ENCODE measurements around the gene JTB.

The JTB gene

GRCh38 chr1:153940756-153941155 lies 36.7 kb downstream of the JTB start:
- no peak overlapping the region for H2BK5ac ChIP-seq (ENCODE audit: low read length)
- H3K14ac ChIP-seq (ENCODE audit: low read length): peak overlapping the region; percentile 49
- H3K4me3 ChIP-seq (ENCODE audit: low read length in 2 of 2): no peak overlapping the region
- no peak overlapping the region for H2BK120ac ChIP-seq (ENCODE audit: low read depth, low read length)
- peaks cover 5 to 10% of the 10 kb centered on the region in 2 donors for H3K4me1 ChIP-seq (ENCODE audit: control insufficient read depth in 2 of 2, insufficient read depth in 1 of 2, low read depth in 1 of 2, low read length in 2 of 2)
- H2AK5ac ChIP-seq (ENCODE audit: low read depth, low read length): no peak overlapping the region
- no peak overlapping the region for H2BK12ac ChIP-seq (ENCODE audit: low read length)
- no peaks in the 10 kb centered on the region for H3K9me3 ChIP-seq (replicated peaks in 1 of 2; ENCODE audit: control insufficient read depth in 2 of 2, insufficient read depth in 1 of 2, low read depth in 1 of 2, low read length in 2 of 2)
- H3K27ac ChIP-seq (replicated peaks; ENCODE audit: low read length): no peak overlapping the region
- H3K4ac ChIP-seq (ENCODE audit: low read length): peak overlapping the region; percentile 17
- peak overlapping the region; percentile 50 for H3K23ac ChIP-seq (ENCODE audit: low read depth, low read length, poor library complexity)
- DNase-seq (ENCODE audit: low spot score): no peak
- H4K8ac ChIP-seq (ENCODE audit: low read depth, low read length): no peak overlapping the region
- peaks cover 0 to 3% (median 0%) of the 10 kb centered on the region in 3 experiments for H3K27me3 ChIP-seq (ENCODE audit: control insufficient read depth in 3 of 3, insufficient read depth in 3 of 3, low read depth in 1 of 3, low read length in 3 of 3)
- no peak overlapping the region for H3K18ac ChIP-seq (ENCODE audit: low read length)
- H2BK15ac ChIP-seq (ENCODE audit: low read length): no peak overlapping the region
- H3K9ac ChIP-seq (ENCODE audit: low read depth, low read length, poor library complexity): no peak overlapping the region
- WGBS, 2 donors (ENCODE audit: extremely low coverage in 2 of 2, insufficient read length in 2 of 2, insufficient replicate concordance in 1 of 2): no CpG with 5 or more reads among the region's 8 CpGs
- no peak overlapping the region for H4K91ac ChIP-seq (ENCODE audit: low read depth, low read length, poor library complexity)
- H3K79me1 ChIP-seq (ENCODE audit: low read depth, low read length): peaks cover 2% of the 10 kb centered on the region
- H3K36me3 ChIP-seq (replicated peaks in 1 of 2; ENCODE audit: control insufficient read depth in 2 of 2, insufficient read depth in 2 of 2, low read length in 2 of 2): peaks cover 9 to 88% of the 10 kb centered on the region in 2 donors
- H3K4me2 ChIP-seq (ENCODE audit: insufficient read depth, low read length, poor library complexity, severe bottlenecking): no peak overlapping the region
- H2AFZ ChIP-seq (ENCODE audit: low read length): no peak overlapping the region

DNA sequence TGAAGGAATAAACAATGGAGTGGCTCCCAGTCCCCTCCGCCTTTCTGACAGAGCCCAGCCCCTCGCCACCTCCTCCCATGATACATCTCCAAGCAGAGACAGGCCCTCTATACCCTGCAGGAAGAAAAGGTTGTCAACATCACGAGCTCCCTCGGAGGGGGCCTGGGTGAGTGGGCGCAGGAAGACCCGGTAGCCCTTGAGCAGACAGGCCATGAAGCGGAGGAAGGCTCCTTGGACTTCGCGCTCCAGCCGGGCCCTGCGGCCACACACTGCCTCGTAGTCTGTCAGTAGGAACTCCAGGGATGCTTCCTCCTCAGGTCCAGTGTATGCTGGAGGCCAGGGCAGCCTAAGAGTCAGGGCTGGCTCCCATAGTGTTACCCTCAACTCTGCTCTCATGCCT lies 38.0 kb downstream of the JTB start:
- peak overlapping the region; percentile 25 for H3K9ac ChIP-seq (ENCODE audit: low read depth, low read length, poor library complexity)
- H3K27me3 ChIP-seq (ENCODE audit: control insufficient read depth in 3 of 3, insufficient read depth in 3 of 3, low read depth in 1 of 3, low read length in 3 of 3): no peaks in the 10 kb centered on the region
- no peak overlapping the region for H4K8ac ChIP-seq (ENCODE audit: low read depth, low read length)
- no peak overlapping the region for H2AFZ ChIP-seq (ENCODE audit: low read length)
- peaks cover 11 to 91% of the 10 kb centered on the region in 2 donors for H3K36me3 ChIP-seq (replicated peaks in 1 of 2; ENCODE audit: control insufficient read depth in 2 of 2, insufficient read depth in 2 of 2, low read length in 2 of 2)
- H2BK120ac ChIP-seq (ENCODE audit: low read depth, low read length): no peak overlapping the region
- H3K4ac ChIP-seq (ENCODE audit: low read length): no peak overlapping the region
- no peak overlapping the region for H4K91ac ChIP-seq (ENCODE audit: low read depth, low read length, poor library complexity)
- no peak overlapping the region for H3K23ac ChIP-seq (ENCODE audit: low read depth, low read length, poor library complexity)
- no CpG with 5 or more reads among the region's 12 CpGs for WGBS, 2 donors (ENCODE audit: extremely low coverage in 2 of 2, insufficient read length in 2 of 2, insufficient replicate concordance in 1 of 2)
- no peak overlapping the region for H3K4me2 ChIP-seq (ENCODE audit: insufficient read depth, low read length, poor library complexity, severe bottlenecking)
- H3K9me3 ChIP-seq (replicated peaks in 1 of 2; ENCODE audit: control insufficient read depth in 2 of 2, insufficient read depth in 1 of 2, low read depth in 1 of 2, low read length in 2 of 2): no peaks in the 10 kb centered on the region
- H2BK12ac ChIP-seq (ENCODE audit: low read length): no peak overlapping the region
- H2BK15ac ChIP-seq (ENCODE audit: low read length): no peak overlapping the region
- no peak overlapping the region for H3K18ac ChIP-seq (ENCODE audit: low read length)
- no peak overlapping the region for H2AK5ac ChIP-seq (ENCODE audit: low read depth, low read length)
- no peak overlapping the region for H3K27ac ChIP-seq (replicated peaks; ENCODE audit: low read length)
- no peak for DNase-seq (ENCODE audit: low spot score)
- H3K14ac ChIP-seq (ENCODE audit: low read length): no peak overlapping the region
- no peak overlapping the region for H3K4me3 ChIP-seq (ENCODE audit: low read length in 2 of 2)
- H2BK5ac ChIP-seq (ENCODE audit: low read length): no peak overlapping the region
- H3K79me1 ChIP-seq (ENCODE audit: low read depth, low read length): peaks cover 2% of the 10 kb centered on the region
- H3K4me1 ChIP-seq (ENCODE audit: control insufficient read depth in 2 of 2, insufficient read depth in 1 of 2, low read depth in 1 of 2, low read length in 2 of 2): no peaks in the 10 kb centered on the region

GRCh38 chr1:153938996-153939395 lies 38.5 kb downstream of the JTB start:
- DNase-seq (ENCODE audit: low spot score): no peak
- H2BK12ac ChIP-seq (ENCODE audit: low read length): no peak overlapping the region
- H2AFZ ChIP-seq (ENCODE audit: low read length): no peak overlapping the region
- H3K23ac ChIP-seq (ENCODE audit: low read depth, low read length, poor library complexity): no peak overlapping the region
- no peak overlapping the region for H3K14ac ChIP-seq (ENCODE audit: low read length)
- H4K8ac ChIP-seq (ENCODE audit: low read depth, low read length): no peak overlapping the region
- no peaks in the 10 kb centered on the region for H3K27me3 ChIP-seq (ENCODE audit: control insufficient read depth in 3 of 3, insufficient read depth in 3 of 3, low read depth in 1 of 3, low read length in 3 of 3)
- H4K91ac ChIP-seq (ENCODE audit: low read depth, low read length, poor library complexity): no peak overlapping the region
- no peak overlapping the region for H2AK5ac ChIP-seq (ENCODE audit: low read depth, low read length)
- peaks cover 2% of the 10 kb centered on the region for H3K79me1 ChIP-seq (ENCODE audit: low read depth, low read length)
- H3K4me2 ChIP-seq (ENCODE audit: insufficient read depth, low read length, poor library complexity, severe bottlenecking): no peak overlapping the region
- H3K9ac ChIP-seq (ENCODE audit: low read depth, low read length, poor library complexity): no peak overlapping the region
- H2BK120ac ChIP-seq (ENCODE audit: low read depth, low read length): no peak overlapping the region
- WGBS, 2 donors (ENCODE audit: extremely low coverage in 2 of 2, insufficient read length in 2 of 2, insufficient replicate concordance in 1 of 2): no CpG with 5 or more reads among the region's 3 CpGs
- H3K27ac ChIP-seq (replicated peaks; ENCODE audit: low read length): no peak overlapping the region
- no peak overlapping the region for H2BK15ac ChIP-seq (ENCODE audit: low read length)
- H2BK5ac ChIP-seq (ENCODE audit: low read length): no peak overlapping the region
- H3K36me3 ChIP-seq (replicated peaks in 1 of 2; ENCODE audit: control insufficient read depth in 2 of 2, insufficient read depth in 2 of 2, low read length in 2 of 2): peaks cover 11 to 91% of the 10 kb centered on the region in 2 donors
- H3K4me3 ChIP-seq (ENCODE audit: low read length in 2 of 2): no peak overlapping the region
- no peaks in the 10 kb centered on the region for H3K4me1 ChIP-seq (ENCODE audit: control insufficient read depth in 2 of 2, insufficient read depth in 1 of 2, low read depth in 1 of 2, low read length in 2 of 2)
- H3K4ac ChIP-seq (ENCODE audit: low read length): no peak overlapping the region
- no peaks in the 10 kb centered on the region for H3K9me3 ChIP-seq (replicated peaks in 1 of 2; ENCODE audit: control insufficient read depth in 2 of 2, insufficient read depth in 1 of 2, low read depth in 1 of 2, low read length in 2 of 2)
- no peak overlapping the region for H3K18ac ChIP-seq (ENCODE audit: low read length)

DNA sequence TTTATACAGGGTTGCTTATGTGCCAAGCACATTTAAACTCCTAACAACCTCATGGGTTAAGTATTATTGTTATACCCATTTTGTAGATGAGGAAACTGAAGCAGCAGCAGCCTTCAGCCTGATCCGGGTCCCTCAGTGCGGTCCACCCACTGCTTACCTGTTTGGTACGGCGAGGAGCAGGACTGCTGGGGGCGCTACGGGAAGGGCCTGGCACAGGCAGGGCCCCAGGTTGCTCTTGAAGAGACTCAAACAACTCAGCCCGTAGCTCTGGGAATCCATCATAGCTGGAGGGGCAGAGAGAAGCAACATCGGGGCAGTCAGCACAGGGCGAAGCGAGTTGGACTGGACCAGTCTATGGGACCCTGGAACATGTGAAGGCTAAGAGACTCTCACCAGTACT lies 40.1 kb downstream of the JTB start:
- no peak overlapping the region for H3K4me3 ChIP-seq (ENCODE audit: low read length in 2 of 2)
- H4K8ac ChIP-seq (ENCODE audit: low read depth, low read length): no peak overlapping the region
- no peaks in the 10 kb centered on the region for H3K9me3 ChIP-seq (replicated peaks in 1 of 2; ENCODE audit: control insufficient read depth in 2 of 2, insufficient read depth in 1 of 2, low read depth in 1 of 2, low read length in 2 of 2)
- no peak overlapping the region for H3K14ac ChIP-seq (ENCODE audit: low read length)
- no peak overlapping the region for H2AFZ ChIP-seq (ENCODE audit: low read length)
- no peak overlapping the region for H4K91ac ChIP-seq (ENCODE audit: low read depth, low read length, poor library complexity)
- H3K27ac ChIP-seq (replicated peaks; ENCODE audit: low read length): no peak overlapping the region
- no CpG with 5 or more reads among the region's 10 CpGs for WGBS, 2 donors (ENCODE audit: extremely low coverage in 2 of 2, insufficient read length in 2 of 2, insufficient replicate concordance in 1 of 2)
- H3K4me2 ChIP-seq (ENCODE audit: insufficient read depth, low read length, poor library complexity, severe bottlenecking): no peak overlapping the region
- no peak overlapping the region for H2BK15ac ChIP-seq (ENCODE audit: low read length)
- H3K23ac ChIP-seq (ENCODE audit: low read depth, low read length, poor library complexity): no peak overlapping the region
- no peak overlapping the region for H3K9ac ChIP-seq (ENCODE audit: low read depth, low read length, poor library complexity)
- no peaks in the 10 kb centered on the region for H3K27me3 ChIP-seq (ENCODE audit: control insufficient read depth in 3 of 3, insufficient read depth in 3 of 3, low read depth in 1 of 3, low read length in 3 of 3)
- peaks cover 11 to 92% of the 10 kb centered on the region in 2 donors for H3K36me3 ChIP-seq (replicated peaks in 1 of 2; ENCODE audit: control insufficient read depth in 2 of 2, insufficient read depth in 2 of 2, low read length in 2 of 2)
- no peak overlapping the region for H2AK5ac ChIP-seq (ENCODE audit: low read depth, low read length)
- H3K4me1 ChIP-seq (ENCODE audit: control insufficient read depth in 2 of 2, insufficient read depth in 1 of 2, low read depth in 1 of 2, low read length in 2 of 2): no peaks in the 10 kb centered on the region
- peaks cover 2% of the 10 kb centered on the region for H3K79me1 ChIP-seq (ENCODE audit: low read depth, low read length)
- H3K4ac ChIP-seq (ENCODE audit: low read length): no peak overlapping the region
- DNase-seq (ENCODE audit: low spot score): no peak
- H2BK12ac ChIP-seq (ENCODE audit: low read length): no peak overlapping the region
- H3K18ac ChIP-seq (ENCODE audit: low read length): no peak overlapping the region
- no peak overlapping the region for H2BK120ac ChIP-seq (ENCODE audit: low read depth, low read length)
- no peak overlapping the region for H2BK5ac ChIP-seq (ENCODE audit: low read length)
